Stimulated activated CD8-positive, alpha-beta memory T cell treated with anti-CD3 and anti-CD28 coated beads, Interleukin-7, amount 100 ng/mL, for 48 hours (primary cell): ENCODE data around the gene ZNF248.
"Not testable (repeated sequence)": the region's sequence is repeated elsewhere in the genome, so short reads cannot be mapped to it uniquely, and the experiment has no call there.

Experiments
- DNase-seq, 2 donors: peaks; one replicate each; pipeline ENCODE4 v3.0.0-alpha.2; 2020; ENCODE audit warnings: low read depth in 1 of 2; ENCODE audit errors: extremely low read depth in 1 of 2

The ZNF248 gene

GRCh38 chr10:37857287-37858211, at the start of gene ZNF248:
Gene ZNF248 (minus strand): TSS chr10:37857610. CDS start chr10:37856310, 1,300 bp downstream.
- DNase-seq: peak; percentile 81 to 84

DNA sequence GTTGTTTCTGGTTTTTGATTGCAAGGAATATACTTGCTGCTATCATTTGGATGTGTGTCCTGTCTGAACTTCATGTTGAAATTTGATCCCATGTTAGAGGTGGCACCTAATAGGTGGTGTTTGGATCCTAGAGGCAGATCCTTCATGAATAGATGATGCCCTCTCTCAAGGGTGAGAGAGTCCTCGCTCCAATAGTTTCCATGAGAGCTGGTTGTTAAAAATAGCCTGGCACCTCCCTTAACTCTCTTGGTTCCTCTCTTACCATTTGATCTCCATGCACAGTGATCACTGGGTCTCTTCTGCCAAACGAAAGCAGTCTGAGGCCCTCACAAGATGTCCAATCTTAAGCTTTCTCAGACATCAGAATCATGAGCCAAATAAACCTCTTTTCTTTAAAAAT, 49.0 kb upstream of the ZNF248 start:
- no peak for DNase-seq

GRCh38 chr10:37896436-37896835, 39.0 kb upstream of the ZNF248 start:
- no peak for DNase-seq

- no peak for DNase-seq
Observed at GRCh38 chr10:37895674-37896073, 38.3 kb upstream of the ZNF248 start.

GRCh38 chr10:37885850-37886249, 28.4 kb upstream of the ZNF248 start:
- DNase-seq: no peak

DNA sequence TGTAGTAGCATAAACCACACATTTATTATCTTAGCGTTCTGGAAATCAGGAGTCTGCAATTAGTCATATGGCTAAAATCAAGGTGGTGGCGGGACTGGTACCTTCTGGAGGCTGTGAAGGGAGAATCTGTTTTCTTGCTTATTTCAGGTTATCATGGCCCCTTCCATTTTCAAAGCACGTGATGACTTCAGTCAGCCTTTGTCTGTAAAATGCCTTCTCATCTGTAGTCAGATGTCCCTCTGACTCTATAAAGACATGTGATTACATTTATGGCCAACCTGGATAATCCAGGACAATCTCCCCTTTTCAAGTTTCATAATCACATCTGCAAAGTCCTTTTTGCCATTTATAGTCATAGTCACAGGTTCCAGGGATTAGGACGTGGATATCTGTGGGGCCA, 15.5 kb upstream of the ZNF248 start:
- no peak for DNase-seq

GRCh38 chr10:37872283-37872682, 14.9 kb upstream of the ZNF248 start:
- no peak for DNase-seq

DNA sequence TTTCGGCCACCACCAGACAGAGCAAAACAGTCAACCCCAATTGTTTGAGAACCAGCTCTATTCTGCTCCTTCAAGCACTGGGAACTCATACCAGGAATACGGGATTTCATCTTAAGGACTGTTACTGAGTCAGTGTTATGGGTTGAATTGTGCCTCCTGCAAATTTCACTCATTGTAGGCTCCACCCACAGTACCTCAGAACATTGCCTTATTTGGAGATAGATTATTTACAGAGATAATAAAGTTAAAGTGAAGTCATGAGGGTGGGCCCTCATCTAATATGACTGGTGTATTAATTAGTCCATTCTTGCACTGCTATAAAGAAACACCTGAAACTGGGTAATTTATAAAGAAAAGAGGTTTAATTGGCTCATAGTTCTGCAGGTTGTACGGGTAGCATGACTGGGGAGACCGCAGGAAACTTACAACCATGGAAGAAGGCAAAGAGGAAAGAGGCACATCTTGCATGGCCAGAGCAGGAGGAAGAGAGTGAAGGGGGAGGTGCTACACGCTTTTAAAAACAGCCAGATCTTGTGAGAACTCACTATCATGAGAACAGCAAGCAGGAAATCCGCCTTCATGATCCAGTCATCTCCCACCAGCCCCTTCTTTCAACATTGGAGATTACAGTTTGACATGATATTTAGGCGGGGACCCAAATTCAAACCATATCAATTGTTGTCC, 14.3 kb upstream of the ZNF248 start:
- no peak for DNase-seq

GRCh38 chr10:37871143-37871542, 13.7 kb upstream of the ZNF248 start:
- no peak for DNase-seq

DNA sequence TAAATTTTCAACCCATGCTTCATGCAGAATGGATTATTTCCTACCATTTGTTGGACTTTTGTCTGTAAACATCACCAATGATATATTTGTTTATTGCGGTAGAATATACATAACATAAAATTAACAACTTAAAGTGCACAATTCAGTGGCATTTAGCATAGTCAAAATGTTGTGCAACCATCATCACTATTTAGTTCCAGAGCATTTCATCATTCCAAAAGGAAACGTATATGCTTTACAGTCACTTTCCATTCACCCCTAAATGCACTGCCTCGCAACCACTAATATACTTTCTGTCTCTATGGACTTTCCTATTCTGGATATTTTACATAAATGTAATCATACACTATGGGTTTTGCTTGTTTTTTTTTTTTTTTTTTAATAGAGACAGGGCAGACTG, 11.4 kb upstream of the ZNF248 start:
- DNase-seq: no peak

DNA sequence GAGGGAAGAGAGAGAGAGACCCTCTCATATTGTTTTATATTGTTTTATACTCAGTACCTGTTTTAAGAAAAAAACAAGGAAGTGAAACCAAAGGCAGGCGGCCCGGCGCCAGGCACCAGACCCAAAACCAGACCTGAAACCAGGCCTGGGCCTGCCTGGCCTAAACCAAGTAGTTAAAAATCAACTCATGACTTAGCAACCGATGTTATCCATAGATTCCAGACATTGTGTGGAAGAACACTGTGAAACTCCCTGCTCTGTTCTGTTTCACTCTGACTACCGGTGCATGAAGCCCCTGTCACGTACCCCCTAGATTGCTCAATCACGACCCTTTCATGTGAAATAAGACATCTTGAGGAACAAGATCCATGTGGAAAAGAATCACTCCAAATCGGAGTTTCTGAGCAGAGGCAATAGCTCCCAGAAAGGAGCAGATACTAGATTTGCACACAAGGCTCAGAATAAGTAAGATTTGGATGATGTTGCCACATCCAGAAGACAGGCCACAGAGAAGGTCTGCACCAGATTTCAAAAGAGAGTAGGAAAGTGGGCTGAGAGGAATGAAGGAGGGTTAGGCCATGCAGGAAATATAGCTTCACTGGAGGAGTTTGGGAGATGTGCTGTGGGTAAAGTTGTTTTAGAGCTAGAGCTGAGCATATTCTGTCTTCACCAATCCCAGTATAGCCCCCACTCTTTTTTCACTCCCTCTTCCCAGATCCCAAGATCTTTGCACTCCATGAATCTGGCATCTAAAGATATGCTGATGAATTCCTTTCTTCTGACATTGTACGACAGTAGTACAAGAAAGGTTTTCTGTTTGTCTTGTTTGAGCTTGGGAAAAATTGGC, 8.8 kb upstream of the ZNF248 start:
- DNase-seq: no peak

- DNase-seq: no peak
Observed at GRCh38 chr10:37865264-37865663, 7.9 kb upstream of the ZNF248 start.

GRCh38 chr10:37860494-37861190, 3.2 kb upstream of the ZNF248 start:
- DNase-seq: no peak

DNA sequence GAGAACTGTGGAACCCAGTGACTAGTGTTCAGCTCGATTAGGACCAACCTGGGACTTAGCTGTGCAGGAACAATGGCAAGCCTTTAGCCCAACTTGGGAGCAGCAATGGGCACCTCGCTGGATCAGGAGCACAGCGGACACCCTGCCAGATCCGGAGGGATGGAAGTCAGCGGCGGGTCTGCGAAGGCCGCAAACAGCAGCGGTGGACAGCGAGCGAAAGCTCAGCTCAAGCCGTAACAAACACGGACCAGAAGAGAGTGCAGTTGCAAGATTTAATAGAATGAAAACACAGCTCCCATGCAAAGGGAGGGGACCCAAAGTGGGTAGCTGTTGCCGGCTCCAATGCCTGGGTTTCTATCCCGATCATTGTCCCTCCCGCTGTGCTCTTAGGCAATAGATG, 1.9 kb upstream of the ZNF248 start:
- not testable (repeated sequence) for DNase-seq

DNA sequence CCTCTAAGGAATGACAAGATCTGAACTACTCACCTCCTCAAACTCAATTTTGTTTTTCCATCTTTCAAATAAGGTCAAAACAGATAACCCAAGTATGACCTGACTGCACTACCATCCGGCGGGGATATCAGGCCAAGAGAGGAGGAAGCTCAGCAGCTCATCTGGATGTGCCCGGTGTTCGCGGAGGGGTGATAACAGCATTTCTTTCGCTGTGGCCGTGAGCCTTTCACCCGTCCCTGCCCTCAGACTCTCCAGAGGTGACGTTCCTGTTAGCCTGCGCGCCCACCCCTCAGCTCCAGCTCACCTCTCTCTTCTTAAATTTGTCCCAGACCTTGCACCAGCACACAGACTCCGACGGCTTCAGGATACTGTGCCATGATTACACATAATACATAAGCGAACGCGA, 526 bp downstream of the ZNF248 start:
- DNase-seq: peak in 1 of 2 donors; percentile 1

DNA sequence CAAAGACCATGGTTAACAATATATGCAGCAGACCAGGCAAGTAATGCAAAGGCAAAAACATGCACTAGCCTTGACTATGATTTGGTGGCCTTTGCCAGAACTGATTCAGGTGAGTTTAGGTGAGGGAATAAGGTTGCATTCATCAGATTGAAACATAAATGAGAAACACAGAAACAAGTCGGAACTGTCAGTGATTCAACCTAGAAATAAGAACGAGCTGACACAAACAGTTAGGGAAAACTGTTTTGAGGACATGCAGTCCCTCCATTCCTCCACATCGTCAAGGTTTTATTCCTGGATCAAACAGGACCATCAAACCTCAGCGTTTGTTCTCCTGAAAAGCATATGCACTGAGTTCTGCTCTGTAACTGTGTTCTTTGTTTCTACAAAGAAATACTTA, 1.8 kb downstream of the ZNF248 start:
- DNase-seq: no peak

DNA sequence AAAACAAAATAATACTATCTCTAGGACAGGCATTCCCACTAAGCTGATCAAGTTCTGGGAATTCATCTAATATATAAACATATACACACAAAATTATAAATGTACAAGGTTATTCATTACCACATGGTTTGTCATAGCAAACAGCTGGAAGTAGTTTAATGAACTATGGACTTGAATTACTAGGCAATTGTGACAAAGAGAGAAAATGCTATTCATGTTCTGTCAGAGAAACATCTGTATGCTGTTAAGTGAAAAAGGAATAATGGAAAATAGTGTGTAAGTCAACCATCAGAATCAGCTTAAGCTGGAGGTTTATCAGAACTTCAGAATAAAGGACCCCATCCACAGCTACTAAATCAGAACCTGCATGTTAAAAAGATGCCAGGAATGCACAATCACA, 2.8 kb downstream of the ZNF248 start:
- no peak for DNase-seq

GRCh38 chr10:37844644-37845043, 12.8 kb downstream of the ZNF248 start:
- DNase-seq: no peak

DNA sequence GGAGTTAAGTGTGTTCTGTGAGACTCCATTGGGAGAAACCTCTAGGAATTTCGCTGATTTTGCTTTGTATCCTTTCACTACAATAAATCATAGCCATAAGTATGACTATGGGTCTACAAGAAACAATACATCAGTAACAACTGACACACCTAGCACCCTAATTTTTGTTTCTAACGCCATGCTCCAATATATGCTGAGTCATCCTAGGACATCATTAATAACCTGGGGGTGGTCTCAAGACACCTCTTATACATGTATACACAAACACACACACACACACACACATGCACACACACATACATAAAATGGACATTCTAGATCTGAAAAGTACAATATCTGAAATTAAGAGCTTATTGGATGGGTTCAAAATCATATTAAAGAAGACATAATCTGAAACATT, 18.2 kb downstream of the ZNF248 start:
- DNase-seq: no peak

GRCh38 chr10:37831495-37832333, 25.7 kb downstream of the ZNF248 start:
- DNase-seq: no peak
